ENCODE results near the gene ALDH16A1. TPM values are rescaled to one million over a fixed set of nuclear protein-coding genes. Genes with fewer than 3 reads are reported as not detected.
A peak's percentile ranks its signal among the peaks of the same experiment; 100 is the strongest.

ALDH16A1 gene
- total RNA-seq, 2 donors from 2014 or later: 9.5 to 18.5 TPM

DNA sequence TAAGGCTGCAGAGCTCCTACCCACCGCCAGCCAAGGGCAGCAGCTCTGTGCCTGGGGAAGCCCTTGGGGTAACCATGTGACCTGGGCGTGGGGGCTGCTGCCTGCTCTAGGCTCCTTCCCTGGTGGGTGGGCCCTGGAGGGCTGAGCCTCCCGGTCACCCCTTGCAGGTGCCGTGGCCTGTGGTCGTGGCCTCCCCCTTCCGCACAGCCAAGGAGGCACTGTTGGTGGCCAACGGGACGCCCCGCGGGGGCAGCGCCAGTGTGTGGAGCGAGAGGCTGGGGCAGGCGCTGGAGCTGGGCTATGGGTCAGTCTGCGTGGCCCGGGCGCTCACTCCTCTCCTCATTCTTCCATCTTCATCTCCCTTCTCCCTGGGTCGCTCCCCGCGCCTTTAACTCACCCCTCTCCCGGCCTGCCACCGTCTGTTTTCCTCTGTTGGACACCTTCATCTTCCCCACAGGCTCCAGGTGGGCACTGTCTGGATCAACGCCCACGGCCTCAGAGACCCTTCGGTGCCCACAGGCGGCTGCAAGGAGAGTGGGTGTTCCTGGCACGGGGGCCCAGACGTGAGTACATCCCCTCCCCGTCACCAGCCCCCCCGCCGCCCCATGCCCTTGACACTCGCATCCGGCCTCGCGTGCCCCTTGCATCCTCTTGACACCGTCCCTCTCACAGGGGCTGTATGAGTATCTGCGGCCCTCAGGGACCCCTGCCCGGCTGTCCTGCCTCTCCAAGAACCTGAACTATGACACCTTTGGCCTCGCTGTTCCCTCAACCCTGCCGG lies 11.1 kb downstream of the ALDH16A1 start:
- peaks cover 0 to 11% of the 10 kb centered on the region in 2 donors for H3K4me1 ChIP-seq
- peaks cover 9% of the 10 kb centered on the region for H3K36me3 ChIP-seq
- no peak for DNase-seq (ENCODE audit: low spot score)
- H3K27ac ChIP-seq: no peak overlapping the region
- TF ChIP-seq CTCF (IDR thresholded peaks at IDR 0.05): no peak
- H3K9me3 ChIP-seq: no peaks in the 10 kb centered on the region
- no peaks in the 10 kb centered on the region for H3K27me3 ChIP-seq
- no peak overlapping the region for H3K4me3 ChIP-seq

GRCh38 chr19:49465371-49465770 lies 12.3 kb downstream of the ALDH16A1 start:
- no peak for TF ChIP-seq CTCF (IDR thresholded peaks at IDR 0.05)
- peaks cover 6% of the 10 kb centered on the region for H3K36me3 ChIP-seq
- no peaks in the 10 kb centered on the region for H3K9me3 ChIP-seq
- H3K27ac ChIP-seq: no peak overlapping the region
- H3K4me3 ChIP-seq: no peak overlapping the region
- DNase-seq (ENCODE audit: low spot score): no peak
- H3K4me1 ChIP-seq: peaks cover 0 to 20% of the 10 kb centered on the region in 2 donors
- H3K27me3 ChIP-seq: no peaks in the 10 kb centered on the region

GRCh38 chr19:49468199-49468598 lies 15.2 kb downstream of the ALDH16A1 start:
- H3K4me3 ChIP-seq: no peak overlapping the region
- no peaks in the 10 kb centered on the region for H3K27me3 ChIP-seq
- no peak for DNase-seq (ENCODE audit: low spot score)
- H3K27ac ChIP-seq: peak overlapping the region; percentile 66 to 75
- no peak for TF ChIP-seq CTCF (IDR thresholded peaks at IDR 0.05)
- H3K4me1 ChIP-seq: peaks cover 0 to 27% of the 10 kb centered on the region in 2 donors
- H3K9me3 ChIP-seq: no peaks in the 10 kb centered on the region
- H3K36me3 ChIP-seq: peaks cover 6% of the 10 kb centered on the region

DNA sequence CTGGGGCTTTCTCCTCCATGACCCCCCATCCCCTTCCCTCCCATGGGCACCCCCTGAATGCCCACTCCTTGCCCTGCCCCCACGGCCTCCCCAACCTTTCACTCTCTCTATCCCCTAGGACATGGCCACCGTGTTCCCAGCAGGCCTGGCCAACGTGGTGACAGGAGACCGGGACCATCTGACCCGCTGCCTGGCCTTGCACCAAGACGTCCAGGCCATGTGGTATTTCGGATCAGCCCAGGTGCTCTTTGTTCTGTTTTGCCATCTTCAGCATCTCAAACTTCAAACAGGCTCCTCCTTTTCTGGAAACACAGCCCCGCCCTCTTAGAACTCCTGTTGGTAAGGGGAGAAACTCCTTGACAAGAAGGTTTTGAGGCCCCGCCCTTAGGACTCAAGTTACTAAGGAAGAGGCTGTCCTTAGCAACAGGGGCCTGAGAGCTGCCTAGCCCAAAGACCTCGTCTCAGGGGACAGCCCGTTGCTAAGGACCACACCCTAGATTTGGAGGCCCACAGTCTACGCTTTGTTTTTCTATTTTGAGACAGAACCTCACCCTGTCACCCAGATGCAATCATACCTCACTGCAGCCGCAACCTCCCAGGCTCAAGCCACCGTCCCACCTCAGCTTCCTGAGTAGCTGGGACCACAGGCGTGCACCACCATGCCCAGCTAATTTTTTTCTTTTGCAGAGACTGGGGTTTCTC lies 15.9 kb downstream of the ALDH16A1 start:
- peak overlapping the region; percentile 66 to 75 for H3K27ac ChIP-seq
- peaks cover 0 to 34% of the 10 kb centered on the region in 2 donors for H3K4me1 ChIP-seq
- no peaks in the 10 kb centered on the region for H3K27me3 ChIP-seq
- no peak overlapping the region for H3K4me3 ChIP-seq
- peaks cover 6% of the 10 kb centered on the region for H3K36me3 ChIP-seq
- no peaks in the 10 kb centered on the region for H3K9me3 ChIP-seq
- peak; percentile 97 for DNase-seq (ENCODE audit: low spot score)
- TF ChIP-seq CTCF (IDR thresholded peaks at IDR 0.05): no peak

GRCh38 chr19:49469828-49470614 lies 17.0 kb downstream of the ALDH16A1 start:
- no peaks in the 10 kb centered on the region for H3K36me3 ChIP-seq
- no peaks in the 10 kb centered on the region for H3K9me3 ChIP-seq
- no peak for TF ChIP-seq CTCF (IDR thresholded peaks at IDR 0.05)
- no peak for DNase-seq (ENCODE audit: low spot score)
- no peaks in the 10 kb centered on the region for H3K27me3 ChIP-seq
- peaks cover 0 to 44% of the 10 kb centered on the region in 2 donors for H3K4me1 ChIP-seq
- no peak overlapping the region for H3K4me3 ChIP-seq
- H3K27ac ChIP-seq: peak overlapping the region; percentile 63 to 75

All from right atrium auricular region (tissue), 2 donors.